HCT116 (cell line): Measurements from ENCODE around the gene FLVCR1. TPM values are rescaled to one million over a fixed set of nuclear protein-coding genes. Genes with fewer than 3 reads are reported as not detected.

Experiments
- ATAC-seq: fragments of 200-7000 bp; cut with Tn5 transposase; 2 replicates; pipeline ENCODE4 v1.9.1; 2020; ENCODE audit warnings: mild to moderate bottlenecking, moderate library complexity
- BruUV-seq: library from RNA; stranded (reverse); fragments of 400-500 nt; replicated peaks from 2 replicates; lab custom pipeline; 2021; lab: Mats Ljungman, UMichigan
- CTCF ChIA-PET: fragments of 300-600 bp; sonication (Branson Sonifier 250); formaldehyde crosslinking; loops from one replicate; lab custom pipeline; 2021; ENCODE audit warnings: antibody characterized with exemption; lab: Charles Lee
- POLR2A ChIA-PET: fragments of 300-600, 350-600 bp; sonication (Branson Sonifier 250); formaldehyde crosslinking; loops from one replicate; lab custom pipeline; 2021; ENCODE audit warnings: antibody characterized with exemption; lab: Charles Lee
- RAD21 ChIA-PET, 2 experiments: fragments of 300-600 bp; sonication (Branson Sonifier 250); formaldehyde crosslinking; loops; one replicate each; lab custom pipeline; 2023; ENCODE audit warnings: low total read pairs in 2 of 2; ENCODE audit not compliant: uncharacterized antibody in 2 of 2, unreplicated experiment in 2 of 2, low non-redundant PET in 1 of 2; lab: Charles Lee
- DNase-seq: peaks from one replicate; pipeline ENCODE4 v3.0.0-alpha.2; 2010; ENCODE audit warnings: low read depth, low spot score
- H2AFZ ChIP-seq: fragments of 200-600 bp; shearing (Covaris generic), sonication (generic); 2 replicates; pipeline ENCODE4 v1.6.1; 2017; ENCODE audit warnings: low read depth, mixed run types, mixed read lengths, antibody characterized with exemption, low read length; ENCODE audit not compliant: poor library complexity, severe bottlenecking
- H3K27ac ChIP-seq: 2 replicates; pipeline ENCODE4 v1.5.1; 2012; ENCODE audit warnings: low read depth, low read length
- H3K27me3 ChIP-seq: fragments of 200-600 bp; sonication (generic); 2 replicates; pipeline ENCODE4 v1.6.1; 2016; ENCODE audit warnings: mixed run types, low read length, mixed read lengths; ENCODE audit not compliant: insufficient read depth
- H3K36me3 ChIP-seq, 2 experiments: fragments of 200-500 bp in 1 of 2; fragments of 200-600 bp in 1 of 2; sonication (Bioruptor generic) in 1 of 2; sonication (generic) in 1 of 2; 2 replicates each; pipeline versions ENCODE4 v1.5.1 to v1.6.1; 2014 to 2016; ENCODE audit warnings: low read length in 2 of 2, inconsistent platforms in 1 of 2, mixed read lengths in 1 of 2, mixed run types in 1 of 2; ENCODE audit not compliant: insufficient read depth in 2 of 2, control insufficient read depth in 1 of 2
- H3K4me1 ChIP-seq, 2 experiments: fragments of 200-600 bp in 1 of 2; sonication (generic) in 1 of 2; 2 replicates each; pipeline versions ENCODE4 v1.5.1 to v1.6.1; 2012 to 2017; ENCODE audit warnings: low read length in 2 of 2, inconsistent platforms in 1 of 2, mild to moderate bottlenecking in 1 of 2, mixed read lengths in 1 of 2, mixed run types in 1 of 2, moderate library complexity in 1 of 2; ENCODE audit not compliant: insufficient read depth in 2 of 2, control insufficient read depth in 1 of 2
- H3K4me2 ChIP-seq: fragments of 200-600 bp; sonication (generic); 2 replicates; pipeline ENCODE4 v1.6.1; 2017; ENCODE audit warnings: mixed run types, low read length, mixed read lengths
- H3K4me3 ChIP-seq, 2 experiments: fragments of 200-600 bp in 1 of 2; sonication (generic) in 1 of 2; replicated peaks in 1 of 2; 2 replicates each; pipeline ENCODE4 v1.5.1; 2011 to 2016; ENCODE audit warnings: low read length in 2 of 2, control low read depth in 1 of 2, low read depth in 1 of 2, mild to moderate bottlenecking in 1 of 2, mixed read lengths in 1 of 2, mixed run types in 1 of 2
- H3K79me2 ChIP-seq: fragments of 200-600 bp; sonication (generic); 2 replicates; pipeline ENCODE4 v1.6.1; 2017; ENCODE audit warnings: mild to moderate bottlenecking, mixed run types, low read length, moderate library complexity, mixed read lengths; ENCODE audit not compliant: insufficient read depth
- H3K9ac ChIP-seq: fragments of 200-600 bp; sonication (generic); 2 replicates; pipeline ENCODE4 v1.6.1; 2016; ENCODE audit warnings: low read length, mixed read lengths
- H3K9me2 ChIP-seq: fragments of 200-600 bp; sonication (generic), shearing (Covaris generic); 2 replicates; pipeline ENCODE4 v1.6.1; 2017; ENCODE audit warnings: mixed run types, mild to moderate bottlenecking, moderate library complexity; ENCODE audit not compliant: insufficient read depth
- H3K9me3 ChIP-seq, 2 experiments: fragments of 200-500 bp in 1 of 2; fragments of 200-600 bp in 1 of 2; sonication (Bioruptor generic) in 1 of 2; sonication (generic) in 1 of 2; 2 replicates each; pipeline ENCODE4 v1.6.1; 2014 to 2017; ENCODE audit warnings: low read length in 2 of 2, mixed read lengths in 2 of 2, inconsistent platforms in 1 of 2, low read depth in 1 of 2, mild to moderate bottlenecking in 1 of 2, mixed run types in 1 of 2, moderate library complexity in 1 of 2; ENCODE audit not compliant: control insufficient read depth in 1 of 2, insufficient read depth in 1 of 2
- H4K20me1 ChIP-seq: fragments of 200-600 bp; sonication (generic), shearing (Covaris generic); 2 replicates; pipeline ENCODE4 v1.6.1; 2017; ENCODE audit warnings: mixed run types, mild to moderate bottlenecking, moderate library complexity; ENCODE audit not compliant: insufficient read depth
- ATF3 ChIP-seq: IDR thresholded peaks from 2 replicates; pipeline ENCODE4 v1.6.1; 2012
- CBX3 ChIP-seq: IDR thresholded peaks from 2 replicates; pipeline ENCODE4 v1.6.1; 2012; ENCODE audit warnings: low read depth
- CEBPB ChIP-seq: IDR thresholded peaks from 2 replicates; pipeline ENCODE4 v1.6.1; 2012; ENCODE audit warnings: low read depth
- CTCF ChIP-seq, 3 experiments: fragments of 200-600 bp in 1 of 3; sonication (generic) in 1 of 3; IDR thresholded peaks in 2 of 3; conservative IDR thresholded peaks in 1 of 3; 2 replicates each; pipeline ENCODE4 v1.5.1; 2012 to 2017; ENCODE audit warnings: low read depth in 2 of 3, low read length in 2 of 3, antibody characterized with exemption in 1 of 3, borderline replicate concordance in 1 of 3, control low read depth in 1 of 3, mild to moderate bottlenecking in 1 of 3, mixed read lengths in 1 of 3, mixed run types in 1 of 3, moderate library complexity in 1 of 3; ENCODE audit not compliant: insufficient read depth in 1 of 3
- EGR1 ChIP-seq: IDR thresholded peaks from 2 replicates; pipeline ENCODE4 v1.6.1; 2012; ENCODE audit warnings: low read depth
- ELF1 ChIP-seq: IDR thresholded peaks from 2 replicates; pipeline ENCODE4 v1.6.1; 2012; ENCODE audit warnings: low read depth, borderline replicate concordance
- EZH2 ChIP-seq: fragments of 200-600 bp; sonication (generic); IDR thresholded peaks from 2 replicates; pipeline ENCODE4 v1.6.1; 2017; ENCODE audit warnings: antibody characterized with exemption, mixed run types
- EZH2phosphoT487 ChIP-seq: fragments of 200-600 bp; IDR thresholded peaks from 2 replicates; pipeline ENCODE4 v1.6.1; 2018; ENCODE audit warnings: antibody characterized with exemption, borderline replicate concordance
- FOSL1 ChIP-seq: IDR thresholded peaks from 2 replicates; pipeline ENCODE4 v1.6.1; 2012; ENCODE audit warnings: low read depth
- POLR2A ChIP-seq: IDR thresholded peaks from 2 replicates; pipeline ENCODE4 v1.7.0; 2011; ENCODE audit warnings: borderline replicate concordance; ENCODE audit not compliant: insufficient read depth, insufficient read length; ENCODE audit errors: extremely low read depth
- POLR2AphosphoS5 ChIP-seq: IDR thresholded peaks from 2 replicates; pipeline ENCODE4 v1.6.1; 2011; ENCODE audit warnings: mild to moderate bottlenecking, low read depth, low read length, moderate library complexity
- RAD21 ChIP-seq: IDR thresholded peaks from 2 replicates; pipeline ENCODE4 v1.6.1; 2012; ENCODE audit warnings: low read depth, mild to moderate bottlenecking
- SIN3A ChIP-seq: IDR thresholded peaks from 2 replicates; pipeline ENCODE4 v1.6.1; 2012; ENCODE audit warnings: low read depth
- SP1 ChIP-seq: IDR thresholded peaks from 2 replicates; pipeline ENCODE4 v1.6.1; 2012; ENCODE audit warnings: low read depth
- TCF7L2 ChIP-seq: IDR thresholded peaks from 2 replicates; pipeline ENCODE4 v1.7.0; 2011; ENCODE audit warnings: borderline replicate concordance, inconsistent platforms; ENCODE audit not compliant: insufficient read depth, insufficient read length; ENCODE audit errors: extremely low read depth
- YY1 ChIP-seq: IDR thresholded peaks from 2 replicates; pipeline ENCODE4 v1.6.1; 2011; ENCODE audit warnings: low read length, low read depth, moderate library complexity, mild to moderate bottlenecking; ENCODE audit not compliant: insufficient replicate concordance; ENCODE audit errors: extremely low read depth
- ZFX ChIP-seq: fragments of 450-650 bp; IDR thresholded peaks from 2 replicates; pipeline ENCODE4 v1.6.1; 2017
- ZNF274 ChIP-seq: fragments of 200-500 bp; sonication (Bioruptor generic); IDR thresholded peaks from 2 replicates; pipeline ENCODE4 v1.6.1; 2014; ENCODE audit warnings: mild to moderate bottlenecking, low read depth, low read length, inconsistent platforms
- intact Hi-C: fragments of 100-400 bp; cut with micrococcal nuclease; formaldehyde crosslinking; loops from 2 replicates; pipeline ENCODE4 v1.10.0; 2022
- total RNA-seq: library from RNA; stranded (reverse); gene quantifications from one replicate; pipeline ENCODE4 v1.2.1, GENCODE V29; 2021; ENCODE audit not compliant: unreplicated experiment
- TF ChIP-seq, protein P1 (sequence below): IDR thresholded peaks from 2 replicates; pipeline ENCODE4 v1.6.1; 2012; ENCODE audit warnings: low read depth
- TF ChIP-seq, protein P2 (sequence below): IDR thresholded peaks from 2 replicates; pipeline ENCODE4 v1.6.1; 2011; ENCODE audit warnings: mild to moderate bottlenecking, low read length, moderate library complexity; ENCODE audit not compliant: insufficient replicate concordance; ENCODE audit errors: extremely low read depth

Gene FLVCR1
- total RNA-seq, 1 experiment from 2014 or later = 19.0 TPM

GRCh38 chr1:212899845-212900244 lies 41.8 kb downstream of the FLVCR1 start:
- H3K79me2 ChIP-seq = no peaks in the 10 kb centered on the region
- H3K4me3 ChIP-seq = no peak overlapping the region
- ATAC-seq (no peak), DNase-seq (no peak)
- H4K20me1 ChIP-seq = no peaks in the 10 kb centered on the region
- H3K9me2 ChIP-seq = no peaks in the 10 kb centered on the region
- H3K9ac ChIP-seq = no peak overlapping the region
- no peaks in the 10 kb centered on the region for H3K4me1 ChIP-seq
- ChIA-PET CTCF (no interaction called here), POLR2A (no interaction called here), RAD21 (no interaction called here)
- no peak overlapping the region for H2AFZ ChIP-seq
- H3K27me3 ChIP-seq = no peaks in the 10 kb centered on the region
- H3K36me3 ChIP-seq = peaks cover 8 to 25% of the 10 kb centered on the region in 2 experiments; a peak in 3 of 4 replicates
- intact Hi-C loops = no loop called here
- H3K9me3 ChIP-seq = peaks cover 3 to 4% of the 10 kb centered on the region in 2 experiments; a peak in 1 of 4 replicates
- no TSS peak for BruUV-seq
- H3K27ac ChIP-seq = no peak overlapping the region
- no peak overlapping the region for H3K4me2 ChIP-seq
- TF ChIP-seq CEBPB (no peak), EZH2phosphoT487 (no peak), FOSL1 (no peak), EZH2 (no peak), CTCF (IDR thresholded peaks at IDR 0.05 in 2 of 3, conservative IDR thresholded peaks at IDR 0.05 in 1 of 3; ENCODE audit: borderline replicate concordance in 1 of 3, insufficient read depth in 1 of 3, low read depth in 2 of 3, low read length in 2 of 3) (no peak), ATF3 (no peak), POLR2AphosphoS5 (no peak), ZNF274 (no peak), SP1 (no peak), EGR1 (no peak), CBX3 (no peak), ZFX (no peak), SIN3A (no peak), POLR2A (no peak), RAD21 (no peak), YY1 (no peak), TCF7L2 (no peak), ELF1 (no peak)
- TF ChIP-seq, protein P1, sequence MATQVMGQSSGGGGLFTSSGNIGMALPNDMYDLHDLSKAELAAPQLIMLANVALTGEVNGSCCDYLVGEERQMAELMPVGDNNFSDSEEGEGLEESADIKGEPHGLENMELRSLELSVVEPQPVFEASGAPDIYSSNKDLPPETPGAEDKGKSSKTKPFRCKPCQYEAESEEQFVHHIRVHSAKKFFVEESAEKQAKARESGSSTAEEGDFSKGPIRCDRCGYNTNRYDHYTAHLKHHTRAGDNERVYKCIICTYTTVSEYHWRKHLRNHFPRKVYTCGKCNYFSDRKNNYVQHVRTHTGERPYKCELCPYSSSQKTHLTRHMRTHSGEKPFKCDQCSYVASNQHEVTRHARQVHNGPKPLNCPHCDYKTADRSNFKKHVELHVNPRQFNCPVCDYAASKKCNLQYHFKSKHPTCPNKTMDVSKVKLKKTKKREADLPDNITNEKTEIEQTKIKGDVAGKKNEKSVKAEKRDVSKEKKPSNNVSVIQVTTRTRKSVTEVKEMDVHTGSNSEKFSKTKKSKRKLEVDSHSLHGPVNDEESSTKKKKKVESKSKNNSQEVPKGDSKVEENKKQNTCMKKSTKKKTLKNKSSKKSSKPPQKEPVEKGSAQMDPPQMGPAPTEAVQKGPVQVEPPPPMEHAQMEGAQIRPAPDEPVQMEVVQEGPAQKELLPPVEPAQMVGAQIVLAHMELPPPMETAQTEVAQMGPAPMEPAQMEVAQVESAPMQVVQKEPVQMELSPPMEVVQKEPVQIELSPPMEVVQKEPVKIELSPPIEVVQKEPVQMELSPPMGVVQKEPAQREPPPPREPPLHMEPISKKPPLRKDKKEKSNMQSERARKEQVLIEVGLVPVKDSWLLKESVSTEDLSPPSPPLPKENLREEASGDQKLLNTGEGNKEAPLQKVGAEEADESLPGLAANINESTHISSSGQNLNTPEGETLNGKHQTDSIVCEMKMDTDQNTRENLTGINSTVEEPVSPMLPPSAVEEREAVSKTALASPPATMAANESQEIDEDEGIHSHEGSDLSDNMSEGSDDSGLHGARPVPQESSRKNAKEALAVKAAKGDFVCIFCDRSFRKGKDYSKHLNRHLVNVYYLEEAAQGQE = no peak
- TF ChIP-seq, protein P2, sequence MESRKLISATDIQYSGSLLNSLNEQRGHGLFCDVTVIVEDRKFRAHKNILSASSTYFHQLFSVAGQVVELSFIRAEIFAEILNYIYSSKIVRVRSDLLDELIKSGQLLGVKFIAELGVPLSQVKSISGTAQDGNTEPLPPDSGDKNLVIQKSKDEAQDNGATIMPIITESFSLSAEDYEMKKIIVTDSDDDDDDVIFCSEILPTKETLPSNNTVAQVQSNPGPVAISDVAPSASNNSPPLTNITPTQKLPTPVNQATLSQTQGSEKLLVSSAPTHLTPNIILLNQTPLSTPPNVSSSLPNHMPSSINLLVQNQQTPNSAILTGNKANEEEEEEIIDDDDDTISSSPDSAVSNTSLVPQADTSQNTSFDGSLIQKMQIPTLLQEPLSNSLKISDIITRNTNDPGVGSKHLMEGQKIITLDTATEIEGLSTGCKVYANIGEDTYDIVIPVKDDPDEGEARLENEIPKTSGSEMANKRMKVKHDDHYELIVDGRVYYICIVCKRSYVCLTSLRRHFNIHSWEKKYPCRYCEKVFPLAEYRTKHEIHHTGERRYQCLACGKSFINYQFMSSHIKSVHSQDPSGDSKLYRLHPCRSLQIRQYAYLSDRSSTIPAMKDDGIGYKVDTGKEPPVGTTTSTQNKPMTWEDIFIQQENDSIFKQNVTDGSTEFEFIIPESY = no peak
